Activated CD4-positive, alpha-beta T cell treated with anti-CD3 and anti-CD28 coated beads for 48 hours (primary cell): Measurements from ENCODE around the gene NEDD4L.

Source experiments
- DNase-seq: peaks from one replicate; pipeline ENCODE4 v3.0.0-alpha.2; 2020

The NEDD4L gene

GRCh38 chr18:58054041-58054781 is 10.2 kb downstream of the NEDD4L start:
- DNase-seq = no peak

GRCh38 chr18:58055890-58056558 is 12.0 kb downstream of the NEDD4L start:
- no peak for DNase-seq

GRCh38 chr18:58056852-58057251 is 12.8 kb downstream of the NEDD4L start:
- no peak for DNase-seq

GRCh38 chr18:58057291-58057965 is 13.4 kb downstream of the NEDD4L start:
- no peak for DNase-seq

GRCh38 chr18:58058720-58059119 is 14.7 kb downstream of the NEDD4L start:
- no peak for DNase-seq

GRCh38 chr18:58060254-58060653 is 16.2 kb downstream of the NEDD4L start:
- no peak for DNase-seq

GRCh38 chr18:58061349-58061748 is 17.3 kb downstream of the NEDD4L start:
- no peak for DNase-seq

- no peak for DNase-seq
Observed at GRCh38 chr18:58064406-58064998, 20.5 kb downstream of the NEDD4L start.

GRCh38 chr18:58065956-58066355 is 21.9 kb downstream of the NEDD4L start:
- no peak for DNase-seq

- DNase-seq = no peak
Observed at GRCh38 chr18:58067601-58068000, 23.6 kb downstream of the NEDD4L start.

- DNase-seq = no peak
Observed at GRCh38 chr18:58069099-58069498, 25.1 kb downstream of the NEDD4L start.

- no peak for DNase-seq
Observed at GRCh38 chr18:58069721-58070292, 25.8 kb downstream of the NEDD4L start.

GRCh38 chr18:58076052-58076451 is 32.0 kb downstream of the NEDD4L start:
- no peak for DNase-seq

GRCh38 chr18:58077329-58077728 is 33.3 kb downstream of the NEDD4L start:
- no peak for DNase-seq

- no peak for DNase-seq
Observed at GRCh38 chr18:58078889-58079573, 35.0 kb downstream of the NEDD4L start.

- no peak for DNase-seq
Observed at GRCh38 chr18:58080451-58080850, 36.4 kb downstream of the NEDD4L start.

- DNase-seq = no peak
Observed at GRCh38 chr18:58087928-58088690, 44.1 kb downstream of the NEDD4L start.

GRCh38 chr18:58088691-58089065 is 44.7 kb downstream of the NEDD4L start:
- DNase-seq = no peak

- no peak for DNase-seq
Observed at GRCh38 chr18:58091099-58091611, 47.1 kb downstream of the NEDD4L start.

- no peak for DNase-seq
Observed at GRCh38 chr18:58093311-58093803, 49.3 kb downstream of the NEDD4L start.

GRCh38 chr18:58095222-58095621 is 51.2 kb downstream of the NEDD4L start:
- DNase-seq = no peak
